ENCODE data around the gene F12. TPM values are rescaled to one million over a fixed set of nuclear protein-coding genes. Genes with fewer than 3 reads are reported as not detected.

Gene F12
- total RNA-seq, 1 donor = not detected

GRCh38 chr5:177380805-177381126 is 28.6 kb downstream of the F12 start:
- Histone ChIP-seq H3K27me3 (ENCODE audit: insufficient read depth, low read length) (peaks cover 26% of the 10 kb centered on the region), H4K20me1 (ENCODE audit: insufficient read depth, low read length) (no peaks in the 10 kb centered on the region), H2AFZ (ENCODE audit: low read length) (no peak overlapping the region), H3K4me2 (ENCODE audit: insufficient read depth, low read length) (no peak overlapping the region), H3K4me3 (ENCODE audit: insufficient read depth, low read length) (no peak overlapping the region), H3K79me2 (ENCODE audit: insufficient read depth, low read length) (no peaks in the 10 kb centered on the region), H3K27ac (ENCODE audit: low read depth, low read length) (no peak overlapping the region), H3K9me3 (ENCODE audit: low read depth, low read length) (no peaks in the 10 kb centered on the region), H3K36me3 (ENCODE audit: insufficient read depth, low read length) (no peaks in the 10 kb centered on the region), H3K4me1 (ENCODE audit: insufficient read depth, low read length) (peaks cover 7% of the 10 kb centered on the region)
- TF ChIP-seq CTCF (IDR thresholded peaks at IDR 0.05; ENCODE audit: extremely low read depth, low read depth, low read length) = no peak
- DNase-seq (ENCODE audit: insufficient read length, low spot score, missing footprints) = no peak

- peaks cover 23% of the 10 kb centered on the region for H3K27me3 ChIP-seq (ENCODE audit: insufficient read depth, low read length)
- H3K36me3 ChIP-seq (ENCODE audit: insufficient read depth, low read length) = no peaks in the 10 kb centered on the region
- peaks cover 7% of the 10 kb centered on the region for H3K4me1 ChIP-seq (ENCODE audit: insufficient read depth, low read length)
- no peaks in the 10 kb centered on the region for H4K20me1 ChIP-seq (ENCODE audit: insufficient read depth, low read length)
- H3K9me3 ChIP-seq (ENCODE audit: low read depth, low read length) = no peaks in the 10 kb centered on the region
- H3K27ac ChIP-seq (ENCODE audit: low read depth, low read length) = peak overlapping the region; percentile 28
- no peak overlapping the region for H3K4me3 ChIP-seq (ENCODE audit: insufficient read depth, low read length)
- no peak for TF ChIP-seq CTCF (IDR thresholded peaks at IDR 0.05; ENCODE audit: extremely low read depth, low read depth, low read length)
- peak; percentile 97 for DNase-seq (ENCODE audit: insufficient read length, low spot score, missing footprints)
- no peaks in the 10 kb centered on the region for H3K79me2 ChIP-seq (ENCODE audit: insufficient read depth, low read length)
- peak overlapping the region; percentile 50 for H2AFZ ChIP-seq (ENCODE audit: low read length)
- peak overlapping the region; percentile 36 for H3K4me2 ChIP-seq (ENCODE audit: insufficient read depth, low read length)
These were observed 30.2 kb downstream of the F12 start for GRCh38 chr5:177378884-177379883.

DNA sequence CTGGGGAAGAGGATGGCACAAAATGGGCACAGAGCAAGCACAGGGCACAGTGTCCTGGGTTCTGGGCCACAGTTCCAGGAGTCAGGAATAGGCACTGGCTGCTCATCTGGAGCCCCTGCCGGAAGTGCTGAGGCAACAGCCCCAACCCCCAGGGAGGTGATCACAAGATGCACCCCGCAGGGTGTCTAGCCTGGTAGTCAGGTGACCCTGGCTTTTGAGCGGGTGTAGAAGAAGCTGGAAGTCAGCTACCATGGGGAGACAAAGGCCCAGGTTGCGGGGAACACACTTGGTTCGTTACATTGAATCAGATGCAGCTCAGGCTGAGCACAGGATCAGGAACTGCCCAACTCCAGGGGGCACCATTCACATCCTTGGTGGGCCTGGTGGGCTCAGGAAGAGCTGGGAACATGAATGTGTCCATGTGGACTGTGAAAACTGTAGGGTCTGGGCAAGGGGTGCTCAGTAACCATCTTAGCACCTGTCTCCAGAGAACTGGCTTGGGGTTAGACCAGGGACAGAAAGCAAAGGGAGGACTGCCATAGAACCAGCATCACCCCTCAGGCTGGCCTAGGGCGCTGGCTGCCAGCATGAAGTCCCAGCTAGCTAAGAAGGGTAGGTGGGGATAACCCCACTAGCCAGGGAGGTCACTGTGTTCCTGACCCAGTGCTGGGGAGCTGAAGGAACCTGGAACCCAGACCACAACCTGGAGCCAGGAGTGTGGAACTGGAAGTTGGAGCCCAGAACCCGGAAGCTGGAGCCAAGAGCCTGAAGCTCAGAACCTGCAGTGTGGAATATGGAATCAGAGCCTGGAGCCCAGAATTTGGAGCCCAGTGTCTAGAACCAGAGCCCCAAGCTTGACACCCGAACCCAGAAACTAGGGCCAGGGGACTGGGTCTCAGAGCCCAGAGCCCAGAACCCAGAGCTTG is 31.2 kb downstream of the F12 start:
- no peak for TF ChIP-seq CTCF (IDR thresholded peaks at IDR 0.05; ENCODE audit: extremely low read depth, low read depth, low read length)
- Histone ChIP-seq H3K4me3 (ENCODE audit: insufficient read depth, low read length) (no peak overlapping the region), H3K9me3 (ENCODE audit: low read depth, low read length) (no peaks in the 10 kb centered on the region), H4K20me1 (ENCODE audit: insufficient read depth, low read length) (no peaks in the 10 kb centered on the region), H3K79me2 (ENCODE audit: insufficient read depth, low read length) (no peaks in the 10 kb centered on the region), H3K27me3 (ENCODE audit: insufficient read depth, low read length) (peaks cover 12% of the 10 kb centered on the region), H3K4me1 (ENCODE audit: insufficient read depth, low read length) (peaks cover 7% of the 10 kb centered on the region), H2AFZ (ENCODE audit: low read length) (no peak overlapping the region), H3K36me3 (ENCODE audit: insufficient read depth, low read length) (no peaks in the 10 kb centered on the region), H3K4me2 (ENCODE audit: insufficient read depth, low read length) (no peak overlapping the region), H3K27ac (ENCODE audit: low read depth, low read length) (no peak overlapping the region)
- no peak for DNase-seq (ENCODE audit: insufficient read length, low spot score, missing footprints)

Data from osteoblast (primary cell).